HEK293 (cell line): ENCODE data around the gene HACD3.

ENCODE experiments used
- CTCF ChIA-PET: fragments of 350-600 bp; formaldehyde crosslinking; extraction: SDS; loops from one replicate; lab custom pipeline; 2021; ENCODE audit warnings: antibody characterized with exemption; lab: Yijun Ruan, JAX
- POLR2A ChIA-PET: fragments of 300-600 bp; formaldehyde crosslinking; extraction: SDS; loops from one replicate; lab custom pipeline; 2020; ENCODE audit warnings: antibody characterized with exemption, inconsistent platforms; lab: Yijun Ruan, JAX
- H3K27ac ChIP-seq: fragments of 200-500 bp; sonication (Bioruptor generic); 2 replicates; pipeline ENCODE4 v1.5.1; 2014; ENCODE audit warnings: low read depth, low read length, control low read depth, inconsistent platforms; ENCODE audit errors: extremely low read depth
- H3K36me3 ChIP-seq, 2 experiments: fragments of 200-500 bp in 1 of 2; sonication (Bioruptor generic) in 1 of 2; 1 replicate in 1 of 2; 2 replicates in 1 of 2; pipeline ENCODE4 v1.5.1; 2014 to 2017; ENCODE audit warnings: inconsistent platforms in 2 of 2, low read length in 2 of 2; ENCODE audit not compliant: control insufficient read depth in 2 of 2, insufficient read depth in 1 of 2
- H3K4me1 ChIP-seq: fragments of 200-500 bp; sonication (Bioruptor generic); 2 replicates; pipeline ENCODE4 v1.5.1; 2014; ENCODE audit warnings: mild to moderate bottlenecking, low read length, inconsistent platforms; ENCODE audit not compliant: control insufficient read depth, insufficient read depth
- H3K4me3 ChIP-seq: 2 replicates; pipeline ENCODE4 v1.5.1; 2011; ENCODE audit warnings: low read depth, mild to moderate bottlenecking, control low read depth, low read length, moderate library complexity
- H3K9me3 ChIP-seq: fragments of 200-500 bp; sonication (Bioruptor generic); 2 replicates; pipeline ENCODE4 v1.5.1; 2014; ENCODE audit warnings: low read depth, low read length, inconsistent platforms; ENCODE audit not compliant: control insufficient read depth, insufficient read depth
- KLF1 ChIP-seq: fragments of 450-650 bp; formaldehyde crosslinking; IDR thresholded peaks from 2 replicates; pipeline ENCODE4 v1.5.1; 2016; ENCODE audit warnings: missing biosample characterization, missing genetic modification characterization
- MYNN ChIP-seq: fragments of 450-650 bp; formaldehyde crosslinking; IDR thresholded peaks from 2 replicates; pipeline ENCODE4 v1.5.1; 2016; ENCODE audit warnings: missing biosample characterization, missing genetic modification characterization, borderline replicate concordance
- MZF1 ChIP-seq: fragments of 450-650 bp; formaldehyde crosslinking; IDR thresholded peaks from 2 replicates; pipeline ENCODE4 v1.5.1; 2017; ENCODE audit warnings: missing biosample characterization, missing genetic modification characterization, borderline replicate concordance
- OVOL3 ChIP-seq: fragments of 450-650 bp; formaldehyde crosslinking; IDR thresholded peaks from 2 replicates; pipeline ENCODE4 v1.5.1; 2016; ENCODE audit warnings: missing biosample characterization, missing genetic modification characterization
- SALL2 ChIP-seq: fragments of 450-650 bp; formaldehyde crosslinking; IDR thresholded peaks from 2 replicates; pipeline ENCODE4 v1.5.0; 2017; ENCODE audit warnings: missing biosample characterization, mild to moderate bottlenecking, missing genetic modification characterization, borderline replicate concordance
- TCF7L2 ChIP-seq: IDR thresholded peaks from 2 replicates; pipeline ENCODE4 v1.6.1; 2011; ENCODE audit warnings: low read depth, mild to moderate bottlenecking, inconsistent platforms, low read length, moderate library complexity, borderline replicate concordance
- YY1 ChIP-seq: fragments of 450-650 bp; formaldehyde crosslinking; IDR thresholded peaks from 2 replicates; pipeline ENCODE4 v1.5.1; 2018; ENCODE audit warnings: missing biosample characterization, missing genetic modification characterization
- ZBTB1 ChIP-seq: fragments of 450-650 bp; formaldehyde crosslinking; IDR thresholded peaks from 2 replicates; pipeline ENCODE4 v1.5.1; 2016; ENCODE audit warnings: missing biosample characterization, missing genetic modification characterization
- ZBTB49 ChIP-seq: fragments of 450-650 bp; formaldehyde crosslinking; IDR thresholded peaks from 2 replicates; pipeline ENCODE4 v1.5.1; 2016; ENCODE audit warnings: missing biosample characterization, missing genetic modification characterization, low read depth
- ZBTB7A ChIP-seq: fragments of 450-650 bp; formaldehyde crosslinking; IDR thresholded peaks from 2 replicates; pipeline ENCODE4 v1.5.1; 2016; ENCODE audit warnings: low read depth, missing biosample characterization, missing genetic modification characterization
- ZFHX2 ChIP-seq: fragments of 450-650 bp; formaldehyde crosslinking; conservative IDR thresholded peaks from 2 replicates; pipeline ENCODE4 v1.5.1; 2016; ENCODE audit warnings: missing biosample characterization, missing genetic modification characterization
- ZFP3 ChIP-seq: fragments of 450-650 bp; formaldehyde crosslinking; IDR thresholded peaks from 2 replicates; pipeline ENCODE4 v1.5.1; 2016; ENCODE audit warnings: low read depth, missing biosample characterization, missing genetic modification characterization
- ZNF10 ChIP-seq: fragments of 450-650 bp; formaldehyde crosslinking; IDR thresholded peaks from 2 replicates; pipeline ENCODE4 v1.5.1; 2017; ENCODE audit warnings: missing biosample characterization, missing genetic modification characterization
- ZNF174 ChIP-seq: fragments of 450-650 bp; formaldehyde crosslinking; IDR thresholded peaks from 2 replicates; pipeline ENCODE4 v1.5.0; 2017; ENCODE audit warnings: missing biosample characterization, mild to moderate bottlenecking, missing genetic modification characterization
- ZNF175 ChIP-seq: fragments of 450-650 bp; formaldehyde crosslinking; IDR thresholded peaks from 2 replicates; pipeline ENCODE4 v1.5.1; 2016; ENCODE audit warnings: missing biosample characterization, missing genetic modification characterization
- ZNF23 ChIP-seq: fragments of 450-650 bp; formaldehyde crosslinking; IDR thresholded peaks from 2 replicates; pipeline ENCODE4 v1.5.1; 2016; ENCODE audit warnings: missing biosample characterization, missing genetic modification characterization, borderline replicate concordance
- ZNF239 ChIP-seq: fragments of 450-650 bp; formaldehyde crosslinking; IDR thresholded peaks from 2 replicates; pipeline ENCODE4 v1.5.1; 2016; ENCODE audit warnings: missing biosample characterization, missing genetic modification characterization
- ZNF280D ChIP-seq: fragments of 450-650 bp; formaldehyde crosslinking; IDR thresholded peaks from 2 replicates; pipeline ENCODE4 v1.5.1; 2016; ENCODE audit warnings: missing biosample characterization, missing genetic modification characterization
- ZNF324 ChIP-seq: fragments of 450-650 bp; formaldehyde crosslinking; IDR thresholded peaks from 2 replicates; pipeline ENCODE4 v1.5.1; 2016; ENCODE audit warnings: missing biosample characterization, missing genetic modification characterization
- ZNF404 ChIP-seq: fragments of 450-650 bp; formaldehyde crosslinking; IDR thresholded peaks from 2 replicates; pipeline ENCODE4 v1.5.1; 2017; ENCODE audit warnings: missing biosample characterization, missing genetic modification characterization
- ZNF544 ChIP-seq: fragments of 450-650 bp; formaldehyde crosslinking; IDR thresholded peaks from 2 replicates; pipeline ENCODE4 v1.5.0; 2017; ENCODE audit warnings: missing biosample characterization, missing genetic modification characterization
- ZNF548 ChIP-seq: fragments of 450-650 bp; formaldehyde crosslinking; IDR thresholded peaks from 2 replicates; pipeline ENCODE4 v1.5.1; 2016; ENCODE audit warnings: missing biosample characterization, missing genetic modification characterization
- ZNF549 ChIP-seq: fragments of 450-650 bp; IDR thresholded peaks from 2 replicates; pipeline ENCODE4 v1.5.1; 2018; ENCODE audit warnings: missing biosample characterization, missing genetic modification characterization, mild to moderate bottlenecking, inconsistent platforms, moderate library complexity
- ZNF558 ChIP-seq: fragments of 450-650 bp; formaldehyde crosslinking; IDR thresholded peaks from 2 replicates; pipeline ENCODE4 v1.5.1; 2016; ENCODE audit warnings: missing biosample characterization, missing genetic modification characterization
- ZNF639 ChIP-seq: fragments of 450-650 bp; formaldehyde crosslinking; IDR thresholded peaks from 2 replicates; pipeline ENCODE4 v1.5.1; 2016; ENCODE audit warnings: missing biosample characterization, missing genetic modification characterization
- ZNF677 ChIP-seq: fragments of 450-650 bp; IDR thresholded peaks from 2 replicates; pipeline ENCODE4 v1.5.0; 2018; ENCODE audit warnings: missing biosample characterization, mild to moderate bottlenecking, missing genetic modification characterization, moderate library complexity
- ZNF704 ChIP-seq: fragments of 450-650 bp; formaldehyde crosslinking; IDR thresholded peaks from 2 replicates; pipeline ENCODE4 v1.5.1; 2016; ENCODE audit warnings: missing biosample characterization, missing genetic modification characterization
- ZNF747 ChIP-seq: fragments of 450-650 bp; formaldehyde crosslinking; IDR thresholded peaks from 2 replicates; pipeline ENCODE4 v1.5.1; 2016; ENCODE audit warnings: missing biosample characterization, missing genetic modification characterization
- ZNF843 ChIP-seq: fragments of 450-650 bp; formaldehyde crosslinking; IDR thresholded peaks from 2 replicates; pipeline ENCODE4 v1.5.1; 2016; ENCODE audit warnings: missing biosample characterization, missing genetic modification characterization
- ZSCAN30 ChIP-seq: fragments of 450-650 bp; IDR thresholded peaks from 2 replicates; pipeline ENCODE4 v1.5.1; 2018; ENCODE audit warnings: missing biosample characterization, mild to moderate bottlenecking, missing genetic modification characterization, moderate library complexity

Gene HACD3

DNA sequence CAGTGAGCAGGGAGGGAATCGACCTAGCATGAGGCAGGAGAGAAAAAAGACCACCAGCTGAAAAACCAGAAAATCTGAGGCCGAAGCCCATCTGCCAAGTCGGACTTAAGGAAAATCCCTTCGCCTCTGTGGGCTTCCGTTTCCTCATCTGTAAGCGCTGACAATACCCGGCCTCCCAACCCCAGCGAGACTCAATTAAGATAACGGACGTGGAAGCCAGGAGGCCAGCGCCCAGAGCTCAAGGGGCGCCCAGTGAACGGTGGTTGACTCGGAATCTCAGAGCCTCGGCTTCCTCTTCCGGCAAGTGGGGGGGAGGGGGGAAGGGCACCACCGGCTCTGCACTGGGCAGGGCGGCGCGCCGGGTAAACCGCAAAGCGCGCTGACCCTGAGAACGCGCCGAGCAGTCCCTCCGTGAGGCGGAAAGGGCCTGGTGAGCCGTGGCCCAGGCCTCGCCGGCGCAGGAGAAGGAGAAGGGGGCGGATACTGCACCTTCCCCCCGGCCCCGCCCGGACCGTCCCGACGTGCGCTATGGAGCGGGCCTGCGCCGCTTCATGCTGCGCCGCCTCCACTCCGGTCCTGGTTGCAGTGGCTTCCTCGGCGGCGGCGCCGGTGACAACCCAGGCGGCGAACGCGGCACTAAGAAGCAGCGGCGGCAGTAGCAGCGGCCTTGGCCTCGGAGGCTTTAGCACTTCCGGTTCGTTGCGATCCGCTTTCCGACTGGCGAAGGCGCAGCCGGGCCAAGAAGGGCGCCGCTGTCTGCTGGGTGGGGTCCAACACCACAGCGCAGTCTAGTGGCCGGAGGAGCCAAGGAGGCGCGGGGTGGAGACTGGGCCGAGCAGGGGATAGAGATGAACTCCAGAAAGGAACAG is 13.0 kb upstream of the HACD3 start, which contains the start of gene DPP8 (continued):
- TF ChIP-seq ZNF280D (tag by site-specific recombination) (no peak), ZNF239 (peak; percentile 79), ZFP3 (0 out of 2 replicates have a peak, but pooled peaks have one; percentile 5), ZNF175 (tag by site-specific recombination) (no peak), TCF7L2 (no peak), MYNN (tag by site-specific recombination) (peak; percentile 60; the same call in 1 of the 2 replicates), ZNF843 (tag by site-specific recombination) (peak; percentile 87), ZBTB7A (tag by site-specific recombination) (0 out of 2 replicates have a peak, but pooled peaks have one; percentile 65), ZNF10 (peak; percentile 94), ZBTB1 (tag by site-specific recombination) (peak; percentile 24; the same call in 1 of the 2 replicates), ZNF23 (tag by site-specific recombination) (no peak), ZFHX2 (tag by site-specific recombination) (peak; percentile 62), ZNF404 (tag by site-specific recombination) (no peak), ZNF747 (tag by site-specific recombination) (no peak), OVOL3 (peak; percentile 88; the same call in 1 of the 2 replicates), ZNF704 (tag by site-specific recombination) (peak; percentile 64; the same call in 1 of the 2 replicates), ZBTB49 (tag by site-specific recombination) (no peak), MZF1 (tag by site-specific recombination) (no peak), ZNF548 (tag by site-specific recombination) (no peak)

DNA sequence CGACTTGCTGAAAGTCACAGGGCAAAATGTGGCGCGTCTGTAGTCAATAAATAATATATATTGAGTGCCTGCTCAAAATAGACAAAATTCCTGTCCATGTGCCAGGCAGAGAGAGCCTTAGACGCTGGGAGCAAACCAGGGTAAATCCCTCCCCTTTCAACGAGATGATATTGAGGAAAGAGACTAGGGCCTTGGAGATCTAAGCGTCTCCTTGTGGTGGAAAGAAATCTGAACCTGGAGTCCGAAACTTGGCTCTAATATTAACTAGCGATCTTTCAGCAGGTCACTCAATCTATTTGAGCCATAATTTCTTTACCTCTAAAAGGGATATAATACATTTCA is 12.4 kb upstream of the HACD3 start:
- ChIA-PET POLR2A (interaction anchor here (0.8 to 2.2 kb wide), 2 partner anchors 10 to 93 kb away, joined by 3 to 10 read pairs; partner anchors contain the start of gene INTS14), CTCF (interaction anchor here (1.1 to 1.5 kb wide), 2 partner anchors 9 to 117 kb away, joined by 3 to 11 read pairs; no protein-coding TSS in a partner anchor)
- peak overlapping the region; percentile 90 for H3K27ac ChIP-seq
- H3K4me1 ChIP-seq: peaks cover 14% of the 10 kb centered on the region
- no peaks in the 10 kb centered on the region for H3K9me3 ChIP-seq
- peak overlapping the region; percentile 99 for H3K4me3 ChIP-seq
- H3K36me3 ChIP-seq: peaks cover 4 to 16% of the 10 kb centered on the region in 2 experiments; a peak in 1 of 3 replicates
- TF ChIP-seq ZNF549 (tag by site-specific recombination): no peak
- no peak for TF ChIP-seq KLF1 (tag by site-specific recombination)
- TF ChIP-seq ZNF558: 0 out of 2 replicates have a peak, but pooled peaks have one; percentile 45
- TF ChIP-seq ZSCAN30 (tag by site-specific recombination): no peak
- no peak for TF ChIP-seq ZNF324 (tag by site-specific recombination)
- TF ChIP-seq ZFP3: no peak
- no peak for TF ChIP-seq SALL2
- TF ChIP-seq ZNF174 (tag by site-specific recombination): no peak
- TF ChIP-seq ZNF10: no peak
- no peak for TF ChIP-seq ZNF544
- no peak; the same call in 1 of the 2 replicates for TF ChIP-seq ZNF639
- no peak for TF ChIP-seq YY1 (tag by site-specific recombination)
- no peak for TF ChIP-seq ZNF677
